ENCODE results near the gene FRMPD4.

DNA sequence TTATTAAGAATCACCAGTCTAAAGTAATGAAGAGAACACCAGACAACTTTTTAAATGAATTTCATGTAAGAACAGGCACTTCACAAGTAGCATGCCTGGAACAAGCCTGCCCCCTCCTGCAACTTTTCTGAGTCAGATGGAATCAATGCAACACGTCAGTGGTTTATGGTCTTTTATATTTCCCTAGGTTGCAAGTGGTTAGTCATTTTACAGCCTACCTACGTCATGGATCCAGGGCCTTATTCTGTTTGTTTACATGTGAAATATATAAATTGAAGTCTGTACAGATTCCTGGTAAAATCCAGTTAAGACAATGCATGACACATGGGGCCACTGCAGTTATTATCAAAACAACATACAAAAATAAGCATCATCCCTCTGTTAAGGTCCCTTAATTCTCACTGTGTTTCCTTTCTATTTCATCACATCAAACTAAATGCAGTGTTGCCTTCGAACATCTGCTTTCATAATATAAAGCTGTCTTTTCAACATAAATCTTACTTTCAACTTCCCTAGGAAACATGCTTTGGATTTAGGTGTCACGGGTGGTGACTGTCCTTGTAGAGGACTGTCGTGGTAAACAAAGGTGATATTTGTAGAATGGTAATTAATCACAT lies 309.3 kb downstream of the FRMPD4 start:
- TF ChIP-seq POLR2A (IDR thresholded peaks at IDR 0.05), result no peak
- TF ChIP-seq, protein P1, sequence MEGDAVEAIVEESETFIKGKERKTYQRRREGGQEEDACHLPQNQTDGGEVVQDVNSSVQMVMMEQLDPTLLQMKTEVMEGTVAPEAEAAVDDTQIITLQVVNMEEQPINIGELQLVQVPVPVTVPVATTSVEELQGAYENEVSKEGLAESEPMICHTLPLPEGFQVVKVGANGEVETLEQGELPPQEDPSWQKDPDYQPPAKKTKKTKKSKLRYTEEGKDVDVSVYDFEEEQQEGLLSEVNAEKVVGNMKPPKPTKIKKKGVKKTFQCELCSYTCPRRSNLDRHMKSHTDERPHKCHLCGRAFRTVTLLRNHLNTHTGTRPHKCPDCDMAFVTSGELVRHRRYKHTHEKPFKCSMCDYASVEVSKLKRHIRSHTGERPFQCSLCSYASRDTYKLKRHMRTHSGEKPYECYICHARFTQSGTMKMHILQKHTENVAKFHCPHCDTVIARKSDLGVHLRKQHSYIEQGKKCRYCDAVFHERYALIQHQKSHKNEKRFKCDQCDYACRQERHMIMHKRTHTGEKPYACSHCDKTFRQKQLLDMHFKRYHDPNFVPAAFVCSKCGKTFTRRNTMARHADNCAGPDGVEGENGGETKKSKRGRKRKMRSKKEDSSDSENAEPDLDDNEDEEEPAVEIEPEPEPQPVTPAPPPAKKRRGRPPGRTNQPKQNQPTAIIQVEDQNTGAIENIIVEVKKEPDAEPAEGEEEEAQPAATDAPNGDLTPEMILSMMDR (IDR thresholded peaks at IDR 0.05), result no peak

Data from lower leg skin (tissue), 3 donors.